Muscle layer of duodenum (tissue), 2 donors: ENCODE measurements around the gene SPAM1.

ENCODE experiments used
- H3K27ac ChIP-seq: one replicate; pipeline ENCODE4 v1.7.0; 2013; ENCODE audit warnings: mild to moderate bottlenecking, low read length
- H3K27me3 ChIP-seq: one replicate; pipeline ENCODE4 v1.7.0; 2013; ENCODE audit warnings: low read depth, mild to moderate bottlenecking, control low read depth, low read length
- H3K36me3 ChIP-seq, 2 donors: one replicate each; pipeline ENCODE4 v1.7.0; 2013; ENCODE audit warnings: low read length in 2 of 2, control low read depth in 1 of 2, mild to moderate bottlenecking in 1 of 2; ENCODE audit not compliant: insufficient read depth in 2 of 2, control insufficient read depth in 1 of 2
- H3K4me1 ChIP-seq, 2 donors: one replicate each; pipeline ENCODE4 v1.7.0; 2013; ENCODE audit warnings: low read length in 2 of 2, mild to moderate bottlenecking in 2 of 2, control low read depth in 1 of 2, moderate library complexity in 1 of 2; ENCODE audit not compliant: insufficient read depth in 2 of 2, control insufficient read depth in 1 of 2
- H3K4me3 ChIP-seq, 2 donors: one replicate each; pipeline ENCODE4 v1.7.0; 2013; ENCODE audit warnings: low read length in 2 of 2, low read depth in 1 of 2, mild to moderate bottlenecking in 1 of 2
- H3K9me3 ChIP-seq, 2 donors: one replicate each; pipeline ENCODE4 v1.7.0; 2013; ENCODE audit warnings: low read length in 2 of 2, control low read depth in 1 of 2, mild to moderate bottlenecking in 1 of 2; ENCODE audit not compliant: control insufficient read depth in 1 of 2
- donor health status: healthy.

Gene SPAM1

DNA sequence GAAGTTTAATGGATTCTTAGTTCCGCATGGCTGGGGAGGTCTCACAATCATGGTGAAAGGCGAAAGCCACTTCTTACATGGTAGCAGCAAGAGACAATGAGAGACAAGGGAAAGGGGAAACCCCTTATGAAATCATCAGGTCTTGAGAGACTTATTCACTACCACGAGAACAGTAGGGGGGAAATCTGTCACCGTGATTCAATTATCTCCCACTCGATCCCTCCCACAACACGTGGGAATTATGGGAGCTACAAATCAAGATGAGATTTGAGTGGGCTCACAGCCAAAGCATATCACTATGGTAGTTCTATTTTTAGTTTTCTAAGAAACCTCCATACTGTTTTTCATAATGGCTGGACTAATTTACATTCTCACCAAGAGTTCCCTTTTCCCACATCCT lies 36.7 kb downstream of the SPAM1 start:
- Histone ChIP-seq H3K27me3 (no peaks in the 10 kb centered on the region), H3K27ac (no peak overlapping the region), H3K36me3 (no peaks in the 10 kb centered on the region), H3K4me1 (no peaks in the 10 kb centered on the region), H3K9me3 (no peaks in the 10 kb centered on the region), H3K4me3 (no peak overlapping the region)

DNA sequence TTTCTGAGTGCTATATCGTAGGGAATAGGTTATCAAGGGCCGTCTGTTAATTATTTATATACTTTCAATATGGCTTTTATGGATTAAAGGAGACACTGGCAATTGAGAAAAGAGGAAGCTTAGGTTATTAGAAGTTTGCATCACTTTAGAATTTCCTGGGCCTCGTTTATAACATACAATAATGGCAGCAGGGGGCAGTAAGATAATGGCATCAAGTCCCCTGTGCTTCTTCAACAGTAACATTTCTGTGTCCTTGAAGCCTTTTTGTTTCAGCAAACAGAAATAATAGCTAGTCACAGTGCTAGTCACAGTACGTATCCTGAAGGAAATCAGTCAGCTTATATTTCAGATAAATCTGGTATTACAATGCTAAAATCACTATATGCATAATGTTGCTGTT lies 41.9 kb downstream of the SPAM1 start:
- Histone ChIP-seq H3K4me3 (no peak overlapping the region), H3K27me3 (no peaks in the 10 kb centered on the region), H3K36me3 (no peaks in the 10 kb centered on the region), H3K4me1 (no peaks in the 10 kb centered on the region), H3K9me3 (no peaks in the 10 kb centered on the region), H3K27ac (no peak overlapping the region)

DNA sequence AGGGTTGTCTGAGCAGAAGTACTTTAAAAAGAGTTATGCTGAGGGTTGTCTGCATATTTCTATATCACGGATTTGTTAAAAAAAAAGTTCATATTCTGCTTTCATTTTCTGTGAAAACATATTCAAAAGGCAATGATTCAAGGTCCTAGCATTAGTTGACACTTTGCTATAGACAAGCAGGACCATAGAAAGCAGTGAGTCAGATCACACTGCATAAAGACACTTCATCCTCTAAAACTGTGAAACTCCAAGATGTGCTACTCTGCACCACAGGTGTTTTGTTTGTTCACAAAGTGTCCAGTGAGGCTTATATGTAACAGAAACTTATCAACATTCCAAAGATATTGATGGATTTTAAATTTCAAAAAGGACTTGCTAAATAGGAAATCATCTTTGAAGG lies 47.0 kb downstream of the SPAM1 start:
- no peaks in the 10 kb centered on the region for H3K27me3 ChIP-seq

GRCh38 chr7:123972831-123973230 lies 47.8 kb downstream of the SPAM1 start:
- H3K27ac ChIP-seq = no peak overlapping the region
- no peaks in the 10 kb centered on the region for H3K9me3 ChIP-seq
- H3K27me3 ChIP-seq = no peaks in the 10 kb centered on the region
- no peaks in the 10 kb centered on the region for H3K36me3 ChIP-seq
- H3K4me1 ChIP-seq = no peaks in the 10 kb centered on the region
- H3K4me3 ChIP-seq = no peak overlapping the region

More for the DNA sequence above, 47.0 kb downstream of the SPAM1 start:
- no peaks in the 10 kb centered on the region for H3K36me3 ChIP-seq
- no peaks in the 10 kb centered on the region for H3K4me1 ChIP-seq
- H3K27ac ChIP-seq = no peak overlapping the region
- H3K4me3 ChIP-seq = no peak overlapping the region
- H3K9me3 ChIP-seq = no peaks in the 10 kb centered on the region

DNA sequence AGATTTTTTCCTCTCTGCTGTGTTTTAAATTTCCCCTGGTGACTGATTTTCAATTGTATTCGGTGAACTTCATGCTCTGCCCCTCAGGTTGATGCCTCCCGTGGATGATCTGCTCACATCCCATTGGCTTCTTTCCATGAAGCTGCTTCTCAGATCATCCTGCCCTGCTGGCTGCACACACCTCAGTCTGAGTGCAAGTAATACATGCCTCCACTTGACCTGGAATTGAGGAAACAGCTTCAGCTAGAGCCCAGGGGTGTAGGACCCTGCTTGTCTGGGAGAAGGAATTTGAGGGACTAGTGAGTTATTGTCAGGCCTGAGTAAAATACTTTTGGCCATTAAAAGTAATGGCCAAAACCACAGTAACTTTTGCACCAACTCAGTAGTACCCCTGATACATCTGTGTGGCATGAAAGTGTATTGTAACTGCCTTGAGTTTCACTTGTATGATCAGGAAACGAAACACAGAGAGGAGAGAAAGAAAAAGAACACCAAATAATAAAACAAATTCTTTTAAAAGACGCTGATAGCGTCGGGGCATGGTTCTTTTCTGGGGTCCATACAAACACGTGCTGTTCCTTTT lies 49.4 kb downstream of the SPAM1 start:
- H3K36me3 ChIP-seq = no peaks in the 10 kb centered on the region
- no peak overlapping the region for H3K27ac ChIP-seq
- H3K4me3 ChIP-seq = no peak overlapping the region

DNA sequence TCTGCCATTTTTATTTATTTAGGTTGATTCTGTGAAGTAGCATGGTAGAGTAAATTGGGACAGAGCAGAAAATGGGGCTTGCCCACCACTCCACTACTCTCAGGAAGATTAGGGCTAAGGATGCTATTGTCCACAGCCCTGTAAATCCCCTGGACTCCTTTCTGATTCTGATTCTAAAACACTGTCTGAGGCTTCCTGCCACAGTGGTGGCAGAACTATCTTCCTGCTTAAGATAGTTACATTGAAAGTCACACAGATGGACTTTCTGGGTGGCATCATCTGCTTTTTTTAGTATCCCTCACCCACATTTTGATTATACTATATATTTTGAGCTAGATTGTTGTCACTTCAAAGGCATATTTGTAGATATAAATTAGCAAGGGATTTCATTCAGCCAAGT lies 50.0 kb downstream of the SPAM1 start:
- Histone ChIP-seq H3K36me3 (no peaks in the 10 kb centered on the region), H3K4me3 (no peak overlapping the region), H3K9me3 (no peaks in the 10 kb centered on the region), H3K4me1 (no peaks in the 10 kb centered on the region), H3K27ac (no peak overlapping the region), H3K27me3 (no peaks in the 10 kb centered on the region)

More for the DNA sequence above, 49.4 kb downstream of the SPAM1 start:
- Histone ChIP-seq H3K27me3 (no peaks in the 10 kb centered on the region), H3K9me3 (no peaks in the 10 kb centered on the region), H3K4me1 (no peaks in the 10 kb centered on the region)

DNA sequence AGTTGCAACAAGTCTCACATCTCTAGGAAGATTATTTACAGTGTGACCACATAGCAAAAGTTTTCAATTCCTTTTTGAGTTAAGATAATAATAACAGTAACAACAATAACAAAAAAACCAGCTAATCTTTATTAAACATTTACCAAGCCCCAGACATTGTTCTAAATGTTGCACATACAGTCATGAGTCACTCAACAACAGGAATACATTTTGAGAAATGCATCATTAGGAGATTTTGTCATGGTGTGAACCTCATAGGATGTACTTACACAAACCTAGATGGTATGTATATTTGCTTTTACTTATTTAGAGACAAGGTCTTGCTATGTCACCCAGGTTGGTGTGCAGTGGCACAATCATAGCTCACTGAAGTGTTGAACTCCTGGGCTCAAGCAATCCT lies 52.0 kb downstream of the SPAM1 start:
- H3K27ac ChIP-seq = no peak overlapping the region
- no peaks in the 10 kb centered on the region for H3K27me3 ChIP-seq
- no peak overlapping the region for H3K4me3 ChIP-seq
- H3K36me3 ChIP-seq = no peaks in the 10 kb centered on the region
- no peaks in the 10 kb centered on the region for H3K4me1 ChIP-seq
- H3K9me3 ChIP-seq = no peaks in the 10 kb centered on the region

- Histone ChIP-seq H3K4me1 (no peaks in the 10 kb centered on the region), H3K9me3 (no peaks in the 10 kb centered on the region), H3K27me3 (no peaks in the 10 kb centered on the region), H3K36me3 (no peaks in the 10 kb centered on the region), H3K27ac (no peak overlapping the region), H3K4me3 (no peak overlapping the region)
Observed at GRCh38 chr7:123979876-123980275, 54.8 kb downstream of the SPAM1 start.

GRCh38 chr7:123987445-123987844 lies 62.4 kb downstream of the SPAM1 start:
- Histone ChIP-seq H3K4me1 (no peaks in the 10 kb centered on the region), H3K9me3 (no peaks in the 10 kb centered on the region), H3K36me3 (no peaks in the 10 kb centered on the region), H3K4me3 (no peak overlapping the region), H3K27me3 (no peaks in the 10 kb centered on the region), H3K27ac (no peak overlapping the region)

GRCh38 chr7:123992913-123993518 lies 68.0 kb downstream of the SPAM1 start:
- no peaks in the 10 kb centered on the region for H3K27me3 ChIP-seq
- H3K9me3 ChIP-seq = no peaks in the 10 kb centered on the region
- no peak overlapping the region for H3K4me3 ChIP-seq

GRCh38 chr7:123993996-123994395 lies 69.0 kb downstream of the SPAM1 start:
- Histone ChIP-seq H3K27me3 (no peaks in the 10 kb centered on the region), H3K9me3 (no peaks in the 10 kb centered on the region), H3K4me1 (no peaks in the 10 kb centered on the region), H3K36me3 (no peaks in the 10 kb centered on the region), H3K27ac (no peak overlapping the region), H3K4me3 (no peak overlapping the region)

More at GRCh38 chr7:123992913-123993518, 68.0 kb downstream of the SPAM1 start:
- H3K36me3 ChIP-seq = no peaks in the 10 kb centered on the region
- no peaks in the 10 kb centered on the region for H3K4me1 ChIP-seq
- no peak overlapping the region for H3K27ac ChIP-seq

GRCh38 chr7:123994449-123994848 lies 69.4 kb downstream of the SPAM1 start:
- Histone ChIP-seq H3K4me3 (no peak overlapping the region), H3K4me1 (no peaks in the 10 kb centered on the region), H3K36me3 (no peaks in the 10 kb centered on the region), H3K9me3 (no peaks in the 10 kb centered on the region), H3K27me3 (no peaks in the 10 kb centered on the region), H3K27ac (no peak overlapping the region)
